K562 (cell line): ENCODE results near the gene ATL2. TPM values are rescaled to one million over a fixed set of nuclear protein-coding genes. Genes with fewer than 3 reads are reported as not detected.

ENCODE experiments used
- BDP1 ChIP-seq: IDR thresholded peaks from 3 replicates; pipeline ENCODE4 v1.6.1; 2011; ENCODE audit not compliant: insufficient read length, insufficient read depth
- CHD7 ChIP-seq: fragments of 200-600 bp; sonication (generic); IDR thresholded peaks from one replicate; pipeline ENCODE4 v1.6.1; 2012; ENCODE audit warnings: mild to moderate bottlenecking, low read depth, low read length, inconsistent platforms
- HNRNPH1 ChIP-seq: fragments of 200-400 bp; formaldehyde crosslinking; optimal IDR thresholded peaks from 2 replicates; pipeline ENCODE3; 2017; ENCODE audit warnings: low read depth, mild to moderate bottlenecking, low read length, moderate library complexity
- KDM4B ChIP-seq, 2 experiments: fragments of 450-650 bp in 1 of 2; sonication (generic) in 1 of 2; IDR thresholded peaks; 2 replicates each; pipeline ENCODE4 v1.6.1; 2016 to 2017; ENCODE audit warnings: borderline replicate concordance in 2 of 2, antibody characterized with exemption in 1 of 2, low read depth in 1 of 2, mild to moderate bottlenecking in 1 of 2
- polyA plus RNA-seq, 8 experiments: library from polyadenylated mRNA; depleted of rRNA in 4 of 8; stranded (reverse) in 5 of 8; unstranded in 3 of 8; fragments of >200 nt; fragmentation: Nextera tagmentation in 2 of 8; fragmentation: Illumina TruSeq in 1 of 8; extraction: Ambion mirVana in 2 of 8; extraction: Trizol in 1 of 8; gene quantifications; 2 replicates each; pipeline versions ENCODE4 v1.2.1 to v1.2.3, GENCODE V29; 2011 to 2014; ENCODE audit warnings: inconsistent platforms in 1 of 8, missing spikeins in 1 of 8
- total RNA-seq, 7 experiments: library from RNA; depleted of rRNA in 6 of 7; stranded (reverse); fragments of >200 nt in 6 of 7; fragmentation: Illumina TruSeq in 2 of 7; extraction: Trizol in 2 of 7; gene quantifications; 2 replicates each; pipeline versions ENCODE4 v1.2.1 to v1.2.3, GENCODE V29; 2011 to 2021; ENCODE audit warnings: low replicate concordance in 1 of 7

Gene ATL2
- total and polyA plus RNA-seq, 9 of the 15 experiments (the other 6 are each of a cell fraction or from before 2014, with no cell fraction given), result 12.0 to 80.8 (median 70.2) TPM

GRCh38 chr2:38386821-38387220, 9.7 kb upstream of the ATL2 start (continued):
- TF ChIP-seq CHD7 (no peak), HNRNPH1 (no peak), KDM4B (IDR thresholded peaks at IDR 0.05; ENCODE audit: borderline replicate concordance in 2 of 2, low read depth in 1 of 2) (no peak), BDP1 (no peak)
- TF ChIP-seq, all 486 proteins: peak for 0
